Choroid plexus epithelial cell (primary cell): ENCODE results near the gene TREH.

Experiments
- DNase-seq: peaks from one replicate; pipeline ENCODE4 v3.0.0-alpha.2; 2010; ENCODE audit warnings: low read depth
- H3K4me3 ChIP-seq: 2 replicates; pipeline ENCODE4 v1.5.1; 2011; ENCODE audit warnings: low read depth, mild to moderate bottlenecking, control low read depth, low read length, moderate library complexity
- CTCF ChIP-seq: conservative IDR thresholded peaks from 2 replicates; pipeline ENCODE4 v1.5.1; 2011; ENCODE audit warnings: low read depth, mild to moderate bottlenecking, control low read depth, inconsistent platforms, low read length, moderate library complexity

TREH gene

GRCh38 chr11:118643142-118643994 lies 36.1 kb downstream of the TREH start:
- H3K4me3 ChIP-seq: no peak overlapping the region
- DNase-seq: no peak
- no peak for TF ChIP-seq CTCF

GRCh38 chr11:118641397-118642019 lies 37.9 kb downstream of the TREH start:
- TF ChIP-seq CTCF: no peak
- H3K4me3 ChIP-seq: no peak overlapping the region
- DNase-seq: no peak

- TF ChIP-seq CTCF: no peak
- H3K4me3 ChIP-seq: no peak overlapping the region
- DNase-seq: no peak
These were observed 38.9 kb downstream of the TREH start for GRCh38 chr11:118640332-118641154.

GRCh38 chr11:118639899-118640298 lies 39.6 kb downstream of the TREH start:
- TF ChIP-seq CTCF: no peak
- no peak for DNase-seq
- H3K4me3 ChIP-seq: no peak overlapping the region

- TF ChIP-seq CTCF: no peak
- no peak overlapping the region for H3K4me3 ChIP-seq
- no peak for DNase-seq
These were observed 40.7 kb downstream of the TREH start for GRCh38 chr11:118638726-118639125.

- no peak for TF ChIP-seq CTCF
- no peak for DNase-seq
- H3K4me3 ChIP-seq: no peak overlapping the region
These were observed 42.7 kb downstream of the TREH start for GRCh38 chr11:118636569-118637290.
